NCI-H2171 treated with DMSO at 0.1 percent for 48 hours (cell line): ENCODE results near the gene MARVELD1.
A peak's percentile ranks its signal among the peaks of the same experiment; 100 is the strongest.
"Not testable (repeated sequence)": the region's sequence is repeated elsewhere in the genome, so short reads cannot be mapped to it uniquely, and the experiment has no call there.

Source experiments
- DNase-seq: peaks from one replicate; lab custom pipeline; 2025; lab: John Stamatoyannopoulos, UW

Gene MARVELD1

GRCh38 chr10:97713339-97713825, at the start of gene MARVELD1:
MARVELD1 (plus strand) TSS chr10:97713730; CDS start chr10:97713877, 147 bp downstream.
- peak; percentile 71 for DNase-seq

DNA sequence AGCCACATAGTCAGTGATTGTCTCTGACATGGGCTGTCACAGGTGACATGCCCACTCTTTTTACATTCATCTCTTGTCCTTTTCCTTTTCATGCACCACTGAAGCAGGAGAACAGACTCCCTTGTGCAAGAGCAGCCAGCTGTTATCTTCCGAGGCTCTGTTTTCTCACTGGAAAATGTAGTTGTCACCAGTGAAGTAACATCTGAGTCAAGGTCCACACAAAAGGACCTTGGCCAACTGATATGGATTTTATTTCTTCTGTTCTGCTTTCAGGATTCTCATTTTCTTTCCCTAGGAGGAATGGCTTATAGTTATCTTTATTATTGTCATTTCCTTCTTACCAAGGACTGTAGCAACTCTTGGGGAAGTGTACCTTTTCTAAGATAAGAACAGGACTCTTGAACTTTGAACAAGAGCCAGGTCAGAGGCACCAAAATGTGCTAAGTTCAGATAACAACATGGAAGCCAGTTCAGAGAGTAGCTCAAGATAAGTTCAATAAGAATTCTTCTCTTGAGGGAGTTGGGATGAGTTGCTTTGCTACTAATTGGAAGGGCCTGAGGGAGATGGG, 49.2 kb upstream of the MARVELD1 start:
- no peak for DNase-seq

DNA sequence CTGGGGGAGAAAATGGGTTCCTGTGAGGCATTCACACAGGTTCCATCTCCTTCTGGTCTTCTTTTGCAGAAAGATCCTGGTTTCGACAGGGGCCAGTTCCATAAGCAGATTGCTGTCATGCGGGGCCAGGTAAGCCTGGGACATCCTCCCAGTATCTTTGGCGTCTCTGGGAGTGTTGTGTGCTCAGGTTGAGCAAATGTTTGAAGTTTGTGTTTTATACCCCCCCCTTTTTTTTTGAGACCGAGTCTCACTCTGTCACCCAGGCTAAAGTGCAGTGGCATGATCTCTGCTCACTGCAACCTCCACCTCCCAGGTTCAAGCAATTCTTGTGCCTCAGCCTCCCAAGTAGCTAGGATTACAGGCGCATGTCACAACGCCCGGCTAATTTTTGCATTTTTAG, 46.5 kb upstream of the MARVELD1 start:
- no peak for DNase-seq

- no peak for DNase-seq
These were observed 46.1 kb upstream of the MARVELD1 start for GRCh38 chr10:97667463-97667862.

GRCh38 chr10:97669571-97669970, 44.0 kb upstream of the MARVELD1 start:
- DNase-seq, result no peak

- no peak for DNase-seq
These were observed 39.6 kb upstream of the MARVELD1 start for GRCh38 chr10:97673736-97674525.

DNA sequence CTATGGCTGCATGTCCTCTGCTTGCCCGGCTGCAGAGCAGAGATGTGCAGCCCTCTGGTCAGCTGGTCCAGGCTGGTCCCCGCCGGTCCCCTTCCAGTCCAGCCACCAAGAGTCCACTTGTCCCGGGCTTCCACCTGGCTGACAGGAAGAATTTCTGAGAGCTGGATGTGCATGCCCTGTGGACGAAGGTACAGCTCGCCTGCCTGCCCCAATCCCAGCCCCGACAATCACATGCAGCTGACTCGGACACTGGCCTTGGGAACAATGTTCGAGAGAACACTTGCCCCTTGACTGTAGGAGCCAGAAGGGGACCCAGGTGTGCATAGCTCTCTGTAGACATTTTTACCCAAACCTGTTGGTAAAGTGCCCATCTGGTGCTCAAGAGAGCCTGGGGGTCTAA, 38.3 kb upstream of the MARVELD1 start:
- no peak for DNase-seq

GRCh38 chr10:97676770-97677581, 36.6 kb upstream of the MARVELD1 start:
- peak; percentile 52 for DNase-seq

- no peak for DNase-seq
These were observed 33.9 kb upstream of the MARVELD1 start for GRCh38 chr10:97679594-97679993.

- no peak for DNase-seq
These were observed 31.5 kb upstream of the MARVELD1 start for GRCh38 chr10:97682042-97682441.

DNA sequence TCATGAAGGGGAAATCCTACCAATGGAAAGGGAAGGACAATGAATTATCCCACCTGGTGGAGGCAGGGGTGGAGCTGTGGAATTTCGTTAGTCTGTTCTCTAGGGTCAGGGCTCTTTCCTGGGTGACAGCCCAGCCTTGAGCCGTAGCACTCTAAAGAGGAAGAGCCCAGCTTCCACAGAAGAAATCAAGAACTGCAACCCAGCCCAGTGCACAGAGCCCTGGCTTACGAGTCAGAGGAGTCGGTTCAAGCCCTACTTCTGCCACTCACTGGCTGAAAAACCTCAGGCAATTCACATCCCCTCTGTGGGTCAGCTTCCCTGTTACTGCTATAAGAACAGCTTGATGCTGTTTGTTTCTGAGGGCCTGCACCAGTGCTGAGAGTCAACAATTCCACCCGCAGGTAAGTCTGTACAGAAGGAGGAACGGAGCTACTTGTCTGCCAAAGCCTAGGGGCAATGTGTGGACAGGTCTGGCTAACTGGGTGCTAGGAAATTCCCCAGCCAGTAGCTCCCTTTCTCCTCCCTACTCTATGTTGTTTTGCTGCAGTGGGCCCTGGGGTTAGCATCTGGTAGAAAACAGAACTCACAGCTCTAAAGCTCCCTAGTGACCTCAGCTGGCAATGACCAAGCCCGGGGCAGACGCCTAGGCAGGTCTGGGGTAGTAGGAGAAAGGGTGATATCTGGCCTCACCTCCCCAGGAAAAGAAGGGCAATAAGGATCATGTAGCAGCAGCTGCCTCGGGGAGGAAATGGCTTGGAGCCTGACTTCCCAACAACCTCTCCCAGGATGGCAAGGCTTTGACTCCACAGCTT, 29.8 kb upstream of the MARVELD1 start:
- DNase-seq, result no peak

DNA sequence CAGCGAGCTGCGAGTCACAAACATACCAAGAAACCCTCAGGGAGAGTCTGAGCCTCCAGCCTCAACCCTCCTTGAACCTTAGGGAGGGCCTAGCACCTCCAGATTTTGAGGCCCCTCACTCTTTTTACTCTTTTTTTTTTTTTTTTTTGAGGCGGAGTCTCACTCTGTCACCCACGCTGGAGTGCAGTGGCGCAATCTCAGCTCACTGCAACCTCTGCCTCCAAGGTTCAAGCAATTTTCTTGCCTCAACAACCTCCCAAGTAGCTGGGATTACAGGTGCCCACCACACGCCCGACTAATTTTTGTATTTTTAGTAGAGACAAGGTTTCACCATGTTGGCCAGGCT, 29.2 kb upstream of the MARVELD1 start:
- DNase-seq, result not testable (repeated sequence)

DNA sequence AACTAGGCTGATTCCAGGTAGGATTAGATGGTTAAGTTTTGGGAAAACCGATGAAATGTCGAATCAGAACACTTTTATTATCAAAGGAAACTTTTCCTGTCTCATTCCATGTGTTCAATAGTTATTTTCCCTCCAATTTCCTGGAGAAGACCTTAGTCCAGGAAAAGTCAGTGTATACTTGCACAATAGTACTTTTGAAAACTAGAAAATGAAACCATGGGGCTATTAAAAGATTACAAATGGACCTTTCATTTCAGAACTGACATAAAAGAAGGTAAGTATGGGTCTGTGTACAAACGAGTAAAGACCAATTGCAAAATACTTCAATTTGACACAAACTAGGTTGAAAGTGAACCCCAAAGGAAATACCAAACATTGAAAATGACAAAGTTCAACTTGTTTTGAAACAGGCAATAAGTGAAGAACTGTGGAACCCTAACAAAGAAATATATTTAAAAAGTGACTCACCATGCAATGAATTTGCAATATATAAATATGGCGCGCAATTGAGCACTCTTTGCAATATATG, 28.6 kb upstream of the MARVELD1 start:
- no peak for DNase-seq

DNA sequence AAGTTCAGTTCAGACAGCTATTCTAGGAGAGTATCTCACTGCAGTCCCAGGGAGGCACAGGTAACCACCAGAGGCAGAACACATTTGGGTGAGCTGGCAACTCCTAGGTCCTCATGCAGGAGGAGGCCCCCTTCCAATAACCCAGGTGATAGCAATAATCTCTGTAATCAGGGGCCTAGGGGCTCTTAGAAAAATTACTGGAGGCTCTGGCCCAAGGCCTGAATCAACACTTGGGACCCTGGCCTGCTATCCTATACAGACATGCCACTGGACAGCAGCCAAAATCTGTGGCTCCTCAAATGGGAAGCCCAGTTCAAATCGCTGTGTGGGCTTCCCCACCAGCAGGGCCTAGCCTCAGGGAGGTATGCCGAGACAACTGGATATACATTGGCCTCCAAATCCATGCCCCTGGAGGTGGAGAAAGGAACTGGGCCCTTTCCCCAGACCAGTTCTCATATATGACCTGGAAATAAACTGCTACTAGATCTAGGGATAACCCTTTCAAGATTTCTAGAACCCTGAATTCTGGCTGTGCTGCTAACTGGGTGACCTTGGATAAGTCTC, 28.1 kb upstream of the MARVELD1 start:
- no peak for DNase-seq

GRCh38 chr10:97686301-97686961, 27.1 kb upstream of the MARVELD1 start:
- DNase-seq, result peak; percentile 20

- DNase-seq, result peak; percentile 93
These were observed 26.4 kb upstream of the MARVELD1 start, which contains the start of gene AVPI1 for GRCh38 chr10:97686962-97687784. AVPI1 (minus strand) TSS chr10:97687241; CDS start chr10:97679905, 7,336 bp downstream.

DNA sequence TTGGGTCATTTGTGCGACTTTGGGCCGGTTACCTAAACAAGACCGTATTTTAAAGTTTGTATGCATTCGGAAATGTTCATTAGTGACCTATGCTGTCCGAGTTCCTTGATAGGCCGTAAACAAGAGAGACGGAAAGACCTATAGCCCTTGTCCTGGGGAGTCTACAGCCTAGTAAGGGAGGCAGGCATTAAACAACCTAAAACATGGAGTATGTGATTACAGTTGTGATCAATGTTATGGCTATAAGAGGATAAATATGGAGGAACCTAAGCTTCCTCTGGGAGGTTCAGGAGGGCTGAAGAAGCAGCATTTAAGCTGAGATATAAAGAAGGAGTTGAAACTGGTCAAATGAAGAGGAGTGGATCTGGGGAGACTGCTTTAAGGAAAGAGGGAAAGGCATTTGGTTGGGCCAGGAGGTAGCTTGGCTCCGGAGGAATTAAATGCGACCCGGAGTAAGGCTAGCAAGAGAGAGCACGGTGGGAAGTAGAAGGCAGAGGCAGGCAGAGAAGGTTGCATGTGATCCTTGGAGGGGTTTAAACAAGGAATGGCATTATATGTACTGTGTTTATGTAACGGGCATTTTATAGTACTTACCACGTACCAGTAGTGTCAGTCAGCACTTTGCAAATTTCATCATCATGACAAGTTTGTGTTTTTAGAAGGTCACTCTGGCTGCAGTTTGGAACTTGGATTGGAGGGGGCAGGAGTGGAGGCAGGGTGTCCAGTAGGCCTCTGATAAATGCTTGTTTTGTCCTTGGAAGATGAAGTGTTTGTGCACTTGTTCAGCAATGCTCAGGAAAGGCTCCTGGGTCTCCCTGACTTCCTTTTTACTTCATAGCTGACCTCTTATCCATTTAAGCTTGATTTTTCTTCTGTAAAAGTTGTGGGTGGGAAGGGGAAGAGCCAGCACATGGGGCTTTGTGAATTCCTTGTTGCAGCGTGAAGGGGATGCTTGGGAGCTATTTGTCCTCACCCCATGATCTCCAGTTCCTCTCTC, 25.4 kb upstream of the MARVELD1 start:
- DNase-seq, result no peak

GRCh38 chr10:97689559-97690020, 23.9 kb upstream of the MARVELD1 start:
- no peak for DNase-seq
